Nephron progenitor cell (in vitro differentiated cells): ENCODE measurements around the gene RSPO3.
"Not testable (repeated sequence)": the region's sequence is repeated elsewhere in the genome, so short reads cannot be mapped to it uniquely, and the experiment has no call there.

Experiments used
- DNase-seq: peaks from one replicate; pipeline ENCODE4 v3.0.0; 2021
- H3K27ac Mint-ChIP-seq: 2 replicates; pipeline ENCODE4 v1.8.0; 2021; ENCODE audit warnings: mild to moderate bottlenecking, moderate library complexity, mixed read lengths
- H3K27me3 Mint-ChIP-seq: 2 replicates; pipeline ENCODE4 v1.8.0; 2021; ENCODE audit warnings: mild to moderate bottlenecking, low read depth, mixed read lengths; ENCODE audit not compliant: poor library complexity
- H3K36me3 Mint-ChIP-seq: 2 replicates; pipeline ENCODE4 v1.8.0; 2021; ENCODE audit warnings: low read depth, mixed read lengths
- H3K4me1 Mint-ChIP-seq: 2 replicates; pipeline ENCODE4 v1.8.0; 2021; ENCODE audit warnings: mixed read lengths
- H3K4me3 Mint-ChIP-seq: 2 replicates; pipeline ENCODE4 v1.8.0; 2021; ENCODE audit warnings: mild to moderate bottlenecking, moderate library complexity, mixed read lengths
- H3K9me3 Mint-ChIP-seq: 2 replicates; pipeline ENCODE4 v1.8.0; 2021; ENCODE audit warnings: mild to moderate bottlenecking, moderate library complexity, mixed read lengths
- TF ChIP-seq, protein P1 (sequence below): fragments of 200-600 bp; sonication (generic); IDR thresholded peaks from 2 replicates; pipeline ENCODE4 v1.5.0; 2021; ENCODE audit warnings: antibody characterized with exemption

The RSPO3 gene

DNA sequence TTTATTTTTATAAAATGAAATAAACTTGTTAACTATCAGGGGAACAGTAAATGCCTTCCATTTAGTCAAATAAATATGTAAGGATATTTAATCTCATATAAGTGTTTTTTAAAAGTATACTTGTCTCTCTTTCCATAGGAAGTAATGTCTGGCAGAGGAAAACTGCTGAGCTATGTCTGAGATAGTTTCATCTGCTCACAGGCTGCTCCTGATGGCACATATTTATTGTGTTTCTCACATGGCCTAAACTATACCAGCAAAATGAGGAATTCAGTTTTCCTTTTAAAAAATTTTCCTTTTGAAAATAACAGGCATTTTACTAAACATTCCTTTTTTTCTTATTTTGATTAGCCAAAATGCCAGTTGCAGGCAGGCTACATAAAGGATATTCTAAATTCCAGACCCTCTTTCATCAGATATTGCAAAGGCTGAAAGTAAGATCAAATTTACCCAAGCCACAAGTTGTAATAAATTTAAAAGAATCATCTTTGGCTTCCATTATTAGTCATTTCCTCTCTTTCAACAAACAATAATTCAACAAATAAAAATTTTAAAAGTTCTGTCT is 88.1 kb downstream of the RSPO3 start:
- Mint-ChIP-seq H3K27ac (no peak overlapping the region), H3K4me3 (no peak overlapping the region), H3K9me3 (no peaks in the 10 kb centered on the region), H3K27me3 (no peaks in the 10 kb centered on the region), H3K4me1 (peaks cover 13% of the 10 kb centered on the region), H3K36me3 (no peaks in the 10 kb centered on the region)
- TF ChIP-seq, protein P1, sequence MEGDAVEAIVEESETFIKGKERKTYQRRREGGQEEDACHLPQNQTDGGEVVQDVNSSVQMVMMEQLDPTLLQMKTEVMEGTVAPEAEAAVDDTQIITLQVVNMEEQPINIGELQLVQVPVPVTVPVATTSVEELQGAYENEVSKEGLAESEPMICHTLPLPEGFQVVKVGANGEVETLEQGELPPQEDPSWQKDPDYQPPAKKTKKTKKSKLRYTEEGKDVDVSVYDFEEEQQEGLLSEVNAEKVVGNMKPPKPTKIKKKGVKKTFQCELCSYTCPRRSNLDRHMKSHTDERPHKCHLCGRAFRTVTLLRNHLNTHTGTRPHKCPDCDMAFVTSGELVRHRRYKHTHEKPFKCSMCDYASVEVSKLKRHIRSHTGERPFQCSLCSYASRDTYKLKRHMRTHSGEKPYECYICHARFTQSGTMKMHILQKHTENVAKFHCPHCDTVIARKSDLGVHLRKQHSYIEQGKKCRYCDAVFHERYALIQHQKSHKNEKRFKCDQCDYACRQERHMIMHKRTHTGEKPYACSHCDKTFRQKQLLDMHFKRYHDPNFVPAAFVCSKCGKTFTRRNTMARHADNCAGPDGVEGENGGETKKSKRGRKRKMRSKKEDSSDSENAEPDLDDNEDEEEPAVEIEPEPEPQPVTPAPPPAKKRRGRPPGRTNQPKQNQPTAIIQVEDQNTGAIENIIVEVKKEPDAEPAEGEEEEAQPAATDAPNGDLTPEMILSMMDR, result no peak
- no peak for DNase-seq

- H3K27me3 Mint-ChIP-seq, result no peaks in the 10 kb centered on the region
- H3K4me1 Mint-ChIP-seq, result peaks cover 13% of the 10 kb centered on the region
- TF ChIP-seq, protein P1, result no peak
- H3K4me3 Mint-ChIP-seq, result no peak overlapping the region
- H3K36me3 Mint-ChIP-seq, result no peaks in the 10 kb centered on the region
- H3K9me3 Mint-ChIP-seq, result no peaks in the 10 kb centered on the region
- H3K27ac Mint-ChIP-seq, result peak overlapping the region; percentile 9
- no peak for DNase-seq
Measured at GRCh38 chr6:127207591-127208120, 89.2 kb downstream of the RSPO3 start.

- H3K36me3 Mint-ChIP-seq, result peaks cover 5% of the 10 kb centered on the region
- H3K27ac Mint-ChIP-seq, result no peak overlapping the region
- peaks cover 8% of the 10 kb centered on the region for H3K4me1 Mint-ChIP-seq
- no peak for DNase-seq
- no peak overlapping the region for H3K4me3 Mint-ChIP-seq
- peaks cover 8% of the 10 kb centered on the region for H3K9me3 Mint-ChIP-seq
- TF ChIP-seq, protein P1, result no peak
- H3K27me3 Mint-ChIP-seq, result no peaks in the 10 kb centered on the region
Measured at GRCh38 chr6:127210725-127211124, 92.3 kb downstream of the RSPO3 start.

DNA sequence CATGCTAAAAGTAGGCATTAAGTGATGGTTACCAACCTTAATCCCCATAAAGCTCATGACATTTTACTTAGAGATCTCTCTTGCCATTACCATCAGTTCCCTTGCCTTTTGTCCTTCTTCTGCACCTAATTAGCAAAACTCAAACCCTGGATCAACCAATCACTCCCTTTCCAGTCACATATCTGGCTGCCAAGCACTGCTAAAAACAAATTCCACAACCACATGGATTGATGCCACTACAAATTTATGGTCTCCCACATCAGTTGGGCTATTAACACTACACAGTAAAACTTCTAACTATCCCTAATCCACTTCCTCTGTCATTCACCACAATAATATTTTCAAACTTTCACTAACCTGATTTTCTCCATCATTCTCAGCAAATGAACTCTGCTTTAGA is 93.9 kb downstream of the RSPO3 start:
- TF ChIP-seq, protein P1, result no peak
- H3K9me3 Mint-ChIP-seq, result peaks cover 8% of the 10 kb centered on the region
- peaks cover 6% of the 10 kb centered on the region for H3K4me1 Mint-ChIP-seq
- no peak for DNase-seq
- H3K4me3 Mint-ChIP-seq, result no peak overlapping the region
- peaks cover 5% of the 10 kb centered on the region for H3K36me3 Mint-ChIP-seq
- no peak overlapping the region for H3K27ac Mint-ChIP-seq
- H3K27me3 Mint-ChIP-seq, result no peaks in the 10 kb centered on the region

- H3K4me1 Mint-ChIP-seq, H3K36me3 Mint-ChIP-seq, H3K4me3 Mint-ChIP-seq, H3K9me3 Mint-ChIP-seq, H3K27me3 Mint-ChIP-seq, DNase-seq: not testable (repeated sequence)
- H3K27ac Mint-ChIP-seq, result peak overlapping the region; percentile 64
Measured at GRCh38 chr6:127214032-127214431, 95.6 kb downstream of the RSPO3 start.

DNA sequence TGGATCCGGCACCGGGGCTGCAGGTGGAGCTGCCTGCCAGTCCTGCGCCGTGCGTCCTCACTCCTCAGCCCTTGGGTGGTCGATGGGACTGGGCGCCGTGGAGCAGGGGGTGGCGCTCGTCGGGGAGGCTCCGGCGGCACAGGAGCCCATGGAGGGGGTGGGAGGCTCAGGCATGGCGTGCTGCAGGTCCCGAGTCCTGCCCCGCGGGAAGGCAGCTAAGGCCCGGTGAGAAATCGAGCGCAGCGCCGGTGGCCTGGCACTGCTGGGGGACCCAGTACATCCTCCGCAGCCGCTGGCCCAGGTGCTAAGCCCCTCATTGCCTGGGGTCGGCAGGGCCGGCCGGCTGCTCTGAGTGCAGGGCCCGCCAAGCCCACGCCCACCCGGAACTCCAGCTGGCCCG is 96.1 kb downstream of the RSPO3 start:
- DNase-seq, H3K9me3 Mint-ChIP-seq, H3K4me1 Mint-ChIP-seq, H3K27me3 Mint-ChIP-seq, H3K4me3 Mint-ChIP-seq, H3K27ac Mint-ChIP-seq, H3K36me3 Mint-ChIP-seq: not testable (repeated sequence)

GRCh38 chr6:127215931-127216330 is 97.5 kb downstream of the RSPO3 start:
- Mint-ChIP-seq H3K9me3 (peaks cover 8% of the 10 kb centered on the region), H3K27me3 (peaks cover 2% of the 10 kb centered on the region)
- DNase-seq, result no peak

More at GRCh38 chr6:127215931-127216330, 97.5 kb downstream of the RSPO3 start:
- Mint-ChIP-seq H3K36me3 (peaks cover 5% of the 10 kb centered on the region), H3K4me3 (no peak overlapping the region), H3K27ac (no peak overlapping the region), H3K4me1 (no peaks in the 10 kb centered on the region)
- TF ChIP-seq, protein P1, result no peak
